GM13977 (cell line): Measurements from ENCODE around the gene ATG16L2.

Experiments used
- DNase-seq: peaks from one replicate; pipeline ENCODE4 v3.0.0; 2012; ENCODE audit warnings: low spot score
- CTCF ChIP-seq: IDR thresholded peaks from 2 replicates; pipeline ENCODE4 v1.5.1; 2012; ENCODE audit warnings: mild to moderate bottlenecking, control low read depth; ENCODE audit not compliant: insufficient read depth; ENCODE audit errors: extremely low read depth, missing control alignments
- in situ Hi-C: fragments of 300-500 bp; cut with MboI; formaldehyde crosslinking; loops from one replicate; pipeline ENCODE4 v1.12.0; 2022; ENCODE audit warnings: low sequenced_read_pairs, low pct_unique_long_range_greater_than_20kb, mixed read lengths, inconsistent platforms; ENCODE audit not compliant: unreplicated experiment

ATG16L2 gene

GRCh38 chr11:72864702-72865655, 50.8 kb downstream of the ATG16L2 start:
- no peak for TF ChIP-seq CTCF
- DNase-seq = no peak
- in situ Hi-C loops = no loop called here

GRCh38 chr11:72867970-72868369, 53.8 kb downstream of the ATG16L2 start:
- in situ Hi-C loops = no loop called here
- DNase-seq = no peak

GRCh38 chr11:72869831-72870230, 55.6 kb downstream of the ATG16L2 start:
- in situ Hi-C loops = no loop called here
- no peak for TF ChIP-seq CTCF
- DNase-seq = no peak

More at GRCh38 chr11:72867970-72868369, 53.8 kb downstream of the ATG16L2 start:
- no peak for TF ChIP-seq CTCF

- no peak for DNase-seq
- TF ChIP-seq CTCF = no peak
- in situ Hi-C loops = no loop called here
These were observed 56.9 kb downstream of the ATG16L2 start for GRCh38 chr11:72871119-72871518.

- TF ChIP-seq CTCF = no peak
- DNase-seq = no peak
- in situ Hi-C loops = no loop called here
These were observed 57.8 kb downstream of the ATG16L2 start for GRCh38 chr11:72872012-72872411.

- in situ Hi-C loops = no loop called here
- TF ChIP-seq CTCF = no peak
- no peak for DNase-seq
These were observed 61.5 kb downstream of the ATG16L2 start for GRCh38 chr11:72875736-72876135.
